Adipocyte (in vitro differentiated cells): ENCODE results near the gene EDC3.
"Not testable (repeated sequence)": the region's sequence is repeated elsewhere in the genome, so short reads cannot be mapped to it uniquely, and the experiment has no call there.

Experiments
- DNase-seq: peaks from one replicate; pipeline ENCODE4 v3.0.0-alpha.2; 2015; ENCODE audit warnings: low read depth
- H3K27me3 ChIP-seq: replicated peaks from 2 replicates; pipeline ENCODE4 v1.7.0; 2013; ENCODE audit warnings: mild to moderate bottlenecking, low read length, moderate library complexity; ENCODE audit not compliant: control insufficient read depth, insufficient read depth
- H3K36me3 ChIP-seq: 2 replicates; pipeline ENCODE4 v1.7.0; 2013; ENCODE audit warnings: low read length, mild to moderate bottlenecking, moderate library complexity; ENCODE audit not compliant: control insufficient read depth, insufficient read depth, severe bottlenecking
- H3K4me1 ChIP-seq: 2 replicates; pipeline ENCODE4 v1.7.0; 2013; ENCODE audit warnings: mild to moderate bottlenecking, low read length, moderate library complexity; ENCODE audit not compliant: control insufficient read depth, insufficient read depth
- H3K4me3 ChIP-seq: 2 replicates; pipeline ENCODE4 v1.7.0; 2013; ENCODE audit warnings: mild to moderate bottlenecking, low read length, moderate library complexity
- H3K9ac ChIP-seq: 2 replicates; pipeline ENCODE4 v1.7.0; 2013; ENCODE audit warnings: mild to moderate bottlenecking, low read length, moderate library complexity
- H3K9me3 ChIP-seq: 2 replicates; pipeline ENCODE4 v1.7.0; 2013; ENCODE audit warnings: mild to moderate bottlenecking, low read length, moderate library complexity; ENCODE audit not compliant: control insufficient read depth

Gene EDC3

GRCh38 chr15:74631087-74631385, 64.8 kb downstream of the EDC3 start:
- peak overlapping the region; percentile 27 for H3K9ac ChIP-seq
- H3K9me3 ChIP-seq = no peaks in the 10 kb centered on the region
- H3K4me1 ChIP-seq = peaks cover 15% of the 10 kb centered on the region
- H3K27me3 ChIP-seq = no peaks in the 10 kb centered on the region
- H3K36me3 ChIP-seq = peaks cover 83% of the 10 kb centered on the region
- DNase-seq = no peak
- H3K4me3 ChIP-seq = no peak overlapping the region

GRCh38 chr15:74630284-74631086, 65.3 kb downstream of the EDC3 start:
- no peak for DNase-seq
- no peaks in the 10 kb centered on the region for H3K9me3 ChIP-seq
- H3K4me1 ChIP-seq = peaks cover 14% of the 10 kb centered on the region
- H3K4me3 ChIP-seq = no peak overlapping the region
- peaks cover 83% of the 10 kb centered on the region for H3K36me3 ChIP-seq
- H3K27me3 ChIP-seq = no peaks in the 10 kb centered on the region
- peak overlapping the region; percentile 47 for H3K9ac ChIP-seq

GRCh38 chr15:74629696-74630095, 66.1 kb downstream of the EDC3 start:
- H3K27me3 ChIP-seq, H3K9me3 ChIP-seq, DNase-seq, H3K4me3 ChIP-seq: not testable (repeated sequence)
- Histone ChIP-seq H3K4me1 (peaks cover 12% of the 10 kb centered on the region), H3K36me3 (peaks cover 84% of the 10 kb centered on the region), H3K9ac (peak overlapping the region; percentile 47)

- peaks cover 84% of the 10 kb centered on the region for H3K36me3 ChIP-seq
- no peak overlapping the region for H3K9ac ChIP-seq
- peaks cover 12% of the 10 kb centered on the region for H3K4me1 ChIP-seq
- H3K4me3 ChIP-seq = no peak overlapping the region
- no peaks in the 10 kb centered on the region for H3K9me3 ChIP-seq
- no peak for DNase-seq
- no peaks in the 10 kb centered on the region for H3K27me3 ChIP-seq
These were observed 66.9 kb downstream of the EDC3 start for GRCh38 chr15:74628949-74629348.

- H3K36me3 ChIP-seq = peaks cover 85% of the 10 kb centered on the region
- no peak overlapping the region for H3K4me3 ChIP-seq
- H3K9ac ChIP-seq = no peak overlapping the region
- no peaks in the 10 kb centered on the region for H3K9me3 ChIP-seq
- DNase-seq = no peak
- H3K27me3 ChIP-seq = no peaks in the 10 kb centered on the region
- H3K4me1 ChIP-seq = peaks cover 12% of the 10 kb centered on the region
These were observed 67.6 kb downstream of the EDC3 start for GRCh38 chr15:74628199-74628598.

- Histone ChIP-seq H3K9ac (no peak overlapping the region), H3K4me1 (peaks cover 12% of the 10 kb centered on the region), H3K27me3 (no peaks in the 10 kb centered on the region), H3K36me3 (peaks cover 86% of the 10 kb centered on the region), H3K4me3 (no peak overlapping the region), H3K9me3 (no peaks in the 10 kb centered on the region)
- no peak for DNase-seq
These were observed 68.1 kb downstream of the EDC3 start for GRCh38 chr15:74627766-74628165.

GRCh38 chr15:74626752-74627692, 68.8 kb downstream of the EDC3 start:
- H3K27me3 ChIP-seq = no peaks in the 10 kb centered on the region
- no peak overlapping the region for H3K4me3 ChIP-seq
- no peak overlapping the region for H3K9ac ChIP-seq
- no peak for DNase-seq
- H3K4me1 ChIP-seq = peaks cover 12% of the 10 kb centered on the region
- H3K36me3 ChIP-seq = peaks cover 87% of the 10 kb centered on the region
- H3K9me3 ChIP-seq = no peaks in the 10 kb centered on the region

- H3K27me3 ChIP-seq = no peaks in the 10 kb centered on the region
- DNase-seq = no peak
- peaks cover 93% of the 10 kb centered on the region for H3K36me3 ChIP-seq
- no peaks in the 10 kb centered on the region for H3K9me3 ChIP-seq
- peaks cover 12% of the 10 kb centered on the region for H3K4me1 ChIP-seq
- H3K9ac ChIP-seq = no peak overlapping the region
- no peak overlapping the region for H3K4me3 ChIP-seq
These were observed 69.5 kb downstream of the EDC3 start for GRCh38 chr15:74626336-74626735.

GRCh38 chr15:74625693-74626092, 70.1 kb downstream of the EDC3 start:
- no peak overlapping the region for H3K4me3 ChIP-seq
- no peak for DNase-seq
- no peaks in the 10 kb centered on the region for H3K9me3 ChIP-seq
- peaks cover 12% of the 10 kb centered on the region for H3K4me1 ChIP-seq
- no peaks in the 10 kb centered on the region for H3K27me3 ChIP-seq
- H3K36me3 ChIP-seq = peaks cover 100% of the 10 kb centered on the region
- H3K9ac ChIP-seq = no peak overlapping the region

GRCh38 chr15:74624020-74624602, 71.7 kb downstream of the EDC3 start:
- Histone ChIP-seq H3K4me1 (peaks cover 14% of the 10 kb centered on the region), H3K27me3 (no peaks in the 10 kb centered on the region), H3K9ac (no peak overlapping the region), H3K36me3 (peaks cover 100% of the 10 kb centered on the region), H3K4me3 (no peak overlapping the region), H3K9me3 (no peaks in the 10 kb centered on the region)
- DNase-seq = no peak

GRCh38 chr15:74622758-74623157, 73.1 kb downstream of the EDC3 start:
- Histone ChIP-seq H3K36me3 (peaks cover 87% of the 10 kb centered on the region), H3K4me1 (peaks cover 27% of the 10 kb centered on the region), H3K4me3 (no peak overlapping the region), H3K9me3 (no peaks in the 10 kb centered on the region), H3K9ac (no peak overlapping the region), H3K27me3 (no peaks in the 10 kb centered on the region)
- no peak for DNase-seq
